K562 (cell line): ENCODE data around the gene PACS1. TPM values are rescaled to one million over a fixed set of nuclear protein-coding genes. Genes with fewer than 3 reads are reported as not detected.

Source experiments
- CCNT2 ChIP-seq: IDR thresholded peaks from 2 replicates; pipeline ENCODE4 v1.6.1; 2011; ENCODE audit warnings: borderline replicate concordance, low read depth, mild to moderate bottlenecking, moderate library complexity, mixed read lengths, low read length; ENCODE audit not compliant: insufficient read length; ENCODE audit errors: extremely low read depth
- CTBP1 ChIP-seq: fragments of 450-650 bp; IDR thresholded peaks from 2 replicates; pipeline ENCODE4 v1.6.1; 2016; ENCODE audit warnings: borderline replicate concordance
- DPF2 ChIP-seq: fragments of 450-650 bp; IDR thresholded peaks from 2 replicates; pipeline ENCODE4 v1.6.1; 2016
- FOSL1 ChIP-seq: fragments of 200-800 bp; sonication (Bioruptor generic); conservative IDR thresholded peaks from 2 replicates; pipeline ENCODE4 v1.6.1; 2016; ENCODE audit warnings: missing genetic modification characterization, missing compliant biosample characterization
- FOXP1 ChIP-seq: sonication (generic); formaldehyde crosslinking; IDR thresholded peaks from 2 replicates; pipeline ENCODE4 v1.8.0; 2022; ENCODE audit warnings: mild to moderate bottlenecking, missing genetic modification reagents
- HBP1 ChIP-seq: fragments of 450-650 bp; formaldehyde crosslinking; IDR thresholded peaks from 2 replicates; pipeline ENCODE4 v1.4.0; 2022; ENCODE audit warnings: missing genetic modification characterization
- HIVEP1 ChIP-seq: fragments of 250-450 bp; sonication (Bioruptor Pico); IDR thresholded peaks from 2 replicates; pipeline ENCODE4 v1.4.0; 2020; ENCODE audit warnings: mild to moderate bottlenecking
- KDM1A ChIP-seq, 2 experiments: fragments of 450-650 bp; IDR thresholded peaks; 2 replicates each; pipeline ENCODE4 v1.6.1; 2016; ENCODE audit warnings: mild to moderate bottlenecking in 2 of 2
- KLF13 ChIP-seq: fragments of 450-650 bp; IDR thresholded peaks from 2 replicates; pipeline ENCODE4 v1.6.1; 2016; ENCODE audit warnings: missing genetic modification characterization, low read depth, mild to moderate bottlenecking, missing compliant biosample characterization, moderate library complexity, borderline replicate concordance
- MLX ChIP-seq, 2 experiments: fragments of 450-650 bp in 1 of 2; sonication (generic) in 1 of 2; formaldehyde crosslinking; conservative IDR thresholded peaks; 2 replicates each; pipeline versions ENCODE4 v1.4.0 to v1.8.1; 2020 to 2022; ENCODE audit warnings: mild to moderate bottlenecking in 1 of 2, missing genetic modification reagents in 1 of 2
- NFE2L1 ChIP-seq: fragments of 450-650 bp; IDR thresholded peaks from 2 replicates; pipeline ENCODE4 v1.6.1; 2016; ENCODE audit warnings: missing genetic modification characterization, low read depth, mild to moderate bottlenecking, missing compliant biosample characterization, moderate library complexity, borderline replicate concordance
- SFPQ ChIP-seq: fragments of 200-400 bp; formaldehyde crosslinking; IDR thresholded peaks from 2 replicates; pipeline ENCODE4 v1.6.1; 2017; ENCODE audit warnings: mild to moderate bottlenecking, low read depth, low read length, moderate library complexity
- THRB ChIP-seq: fragments of 450-650 bp; formaldehyde crosslinking; conservative IDR thresholded peaks from 2 replicates; pipeline ENCODE4 v1.4.0; 2022; ENCODE audit warnings: mild to moderate bottlenecking, missing genetic modification characterization
- ZBTB1 ChIP-seq: sonication (generic); formaldehyde crosslinking; IDR thresholded peaks from 2 replicates; pipeline ENCODE4 v1.8.1; 2023; ENCODE audit warnings: missing genetic modification reagents, low read depth, mild to moderate bottlenecking, borderline replicate concordance
- ZBTB33 ChIP-seq: sonication (generic); formaldehyde crosslinking; IDR thresholded peaks from 2 replicates; pipeline ENCODE4 v1.8.1; 2023; ENCODE audit warnings: mild to moderate bottlenecking, missing genetic modification reagents
- ZBTB43 ChIP-seq: sonication (generic); formaldehyde crosslinking; IDR thresholded peaks from 2 replicates; pipeline ENCODE4 v1.8.0; 2023; ENCODE audit warnings: mild to moderate bottlenecking, missing genetic modification reagents
- ZNF586 ChIP-seq: fragments of 450-650 bp; formaldehyde crosslinking; conservative IDR thresholded peaks from 2 replicates; pipeline ENCODE4 v1.4.0; 2020; ENCODE audit warnings: mild to moderate bottlenecking, moderate library complexity
- polyA plus RNA-seq, 8 experiments: library from polyadenylated mRNA; depleted of rRNA in 4 of 8; stranded (reverse) in 5 of 8; unstranded in 3 of 8; fragments of >200 nt; fragmentation: Nextera tagmentation in 2 of 8; fragmentation: Illumina TruSeq in 1 of 8; extraction: Ambion mirVana in 2 of 8; extraction: Trizol in 1 of 8; gene quantifications; 2 replicates each; pipeline versions ENCODE4 v1.2.1 to v1.2.3, GENCODE V29; 2011 to 2014; ENCODE audit warnings: inconsistent platforms in 1 of 8, missing spikeins in 1 of 8
- total RNA-seq, 7 experiments: library from RNA; depleted of rRNA in 6 of 7; stranded (reverse); fragments of >200 nt in 6 of 7; fragmentation: Illumina TruSeq in 2 of 7; extraction: Trizol in 2 of 7; gene quantifications; 2 replicates each; pipeline versions ENCODE4 v1.2.1 to v1.2.3, GENCODE V29; 2011 to 2021; ENCODE audit warnings: low replicate concordance in 1 of 7

Gene PACS1
- total and polyA plus RNA-seq, 9 of the 15 experiments (the other 6 are each of a cell fraction or from before 2014, with no cell fraction given), result 0.34 to 28.1 (median 8.5) TPM

GRCh38 chr11:66288671-66289547, 218.8 kb downstream of the PACS1 start, which contains the start of gene YIF1A (continued):
- TF ChIP-seq MLX (CRISPR knock-in tag; conservative IDR thresholded peaks at IDR 0.05), result no peak
- TF ChIP-seq ZBTB1 (CRISPR knock-in tag), result no peak
- TF ChIP-seq FOXP1 (CRISPR knock-in tag), result no peak
- TF ChIP-seq NFE2L1 (tag), result no peak
- TF ChIP-seq SFPQ, result no peak
- no peak for TF ChIP-seq HBP1 (CRISPR knock-in tag)
- TF ChIP-seq THRB (CRISPR knock-in tag), result no peak
- no peak for TF ChIP-seq KDM1A (IDR thresholded peaks at IDR 0.05)
- TF ChIP-seq ZBTB43 (CRISPR knock-in tag), result no peak
- TF ChIP-seq CTBP1, result no peak; the same call in 1 of the 2 replicates
- peak; percentile 65 for TF ChIP-seq CCNT2
- TF ChIP-seq KLF13 (tag), result no peak
- TF ChIP-seq DPF2, result 0 out of 2 replicates have a peak, but pooled peaks have one; percentile 16
- TF ChIP-seq HIVEP1 (CRISPR knock-in tag), result no peak
- TF ChIP-seq ZBTB33 (CRISPR knock-in tag), result 0 out of 2 replicates have a peak, but pooled peaks have one; percentile 14
- no peak for TF ChIP-seq ZNF586 (CRISPR knock-in tag)
- TF ChIP-seq FOSL1 (tag), result peak; percentile 46; the same call in 1 of the 2 replicates
